HTR-8/SVneo (cell line): ENCODE results near the gene ALDH16A1.
"Not testable (repeated sequence)": the region's sequence is repeated elsewhere in the genome, so short reads cannot be mapped to it uniquely, and the experiment has no call there.

Experiments
- DNase-seq: peaks from one replicate; pipeline ENCODE4 v3.0.0; 2011; ENCODE audit warnings: low spot score, mixed read lengths; ENCODE audit not compliant: insufficient read length
- FAIRE-seq: peaks from 2 replicates; lab custom pipeline; 2011; peaks lifted over from hg19 to GRCh38; lab: Jason Lieb, UNC

The ALDH16A1 gene

DNA sequence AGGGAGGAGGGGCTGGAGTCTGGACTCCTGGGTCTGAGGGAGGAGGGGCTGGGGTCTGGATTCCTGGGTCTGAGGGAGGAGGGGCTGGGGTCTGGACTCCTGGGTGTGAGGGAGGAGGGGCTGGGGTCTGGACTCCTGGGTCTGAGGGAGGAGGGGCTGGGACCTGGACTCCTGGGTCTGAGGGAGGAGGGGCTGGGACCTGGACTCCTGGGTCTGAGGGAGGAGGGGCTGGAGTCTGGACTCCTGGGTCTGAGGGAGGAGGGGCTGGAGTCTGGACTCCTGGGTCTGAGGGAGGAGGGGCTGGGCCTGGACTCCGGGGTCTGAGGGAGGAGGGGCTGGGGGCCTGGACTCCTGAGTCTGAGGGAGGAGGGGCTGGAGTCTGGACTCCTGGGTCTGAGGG lies 8.1 kb downstream of the ALDH16A1 start:
- not testable (repeated sequence) for FAIRE-seq, DNase-seq

DNA sequence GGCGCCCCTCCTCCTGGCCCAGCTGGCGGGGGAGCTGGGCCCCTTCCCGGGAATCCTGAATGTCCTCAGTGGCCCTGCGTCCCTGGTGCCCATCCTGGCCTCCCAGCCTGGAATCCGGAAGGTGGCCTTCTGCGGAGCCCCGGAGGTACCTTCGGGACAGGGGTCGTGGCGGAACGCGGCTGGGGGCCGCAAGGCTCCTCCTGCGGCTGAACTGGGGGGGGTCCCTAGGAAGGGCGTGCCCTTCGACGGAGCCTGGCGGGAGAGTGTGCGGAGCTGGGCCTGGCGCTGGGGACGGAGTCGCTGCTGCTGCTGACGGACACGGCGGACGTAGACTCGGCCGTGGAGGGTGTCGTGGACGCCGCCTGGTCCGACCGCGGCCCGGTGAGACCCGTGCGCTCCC lies 8.6 kb downstream of the ALDH16A1 start:
- no peak for DNase-seq
- no peak for FAIRE-seq

DNA sequence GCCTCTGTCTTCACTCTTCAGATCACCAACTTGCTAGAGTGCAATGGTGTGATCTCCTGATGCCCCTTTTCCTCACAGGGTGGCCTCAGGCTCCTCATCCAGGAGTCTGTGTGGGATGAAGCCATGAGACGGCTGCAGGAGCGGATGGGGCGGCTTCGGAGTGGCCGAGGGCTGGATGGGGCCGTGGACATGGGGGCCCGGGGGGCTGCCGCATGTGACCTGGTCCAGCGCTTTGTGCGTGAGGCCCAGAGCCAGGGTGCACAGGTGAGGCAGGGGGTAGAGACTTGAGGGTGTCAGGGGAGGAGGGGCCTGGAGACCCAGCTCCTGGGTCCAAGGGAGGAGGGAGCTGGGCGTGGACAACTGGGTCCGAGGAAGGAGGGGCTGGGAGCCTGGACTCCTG lies 9.5 kb downstream of the ALDH16A1 start:
- FAIRE-seq (no peak), DNase-seq (no peak)

DNA sequence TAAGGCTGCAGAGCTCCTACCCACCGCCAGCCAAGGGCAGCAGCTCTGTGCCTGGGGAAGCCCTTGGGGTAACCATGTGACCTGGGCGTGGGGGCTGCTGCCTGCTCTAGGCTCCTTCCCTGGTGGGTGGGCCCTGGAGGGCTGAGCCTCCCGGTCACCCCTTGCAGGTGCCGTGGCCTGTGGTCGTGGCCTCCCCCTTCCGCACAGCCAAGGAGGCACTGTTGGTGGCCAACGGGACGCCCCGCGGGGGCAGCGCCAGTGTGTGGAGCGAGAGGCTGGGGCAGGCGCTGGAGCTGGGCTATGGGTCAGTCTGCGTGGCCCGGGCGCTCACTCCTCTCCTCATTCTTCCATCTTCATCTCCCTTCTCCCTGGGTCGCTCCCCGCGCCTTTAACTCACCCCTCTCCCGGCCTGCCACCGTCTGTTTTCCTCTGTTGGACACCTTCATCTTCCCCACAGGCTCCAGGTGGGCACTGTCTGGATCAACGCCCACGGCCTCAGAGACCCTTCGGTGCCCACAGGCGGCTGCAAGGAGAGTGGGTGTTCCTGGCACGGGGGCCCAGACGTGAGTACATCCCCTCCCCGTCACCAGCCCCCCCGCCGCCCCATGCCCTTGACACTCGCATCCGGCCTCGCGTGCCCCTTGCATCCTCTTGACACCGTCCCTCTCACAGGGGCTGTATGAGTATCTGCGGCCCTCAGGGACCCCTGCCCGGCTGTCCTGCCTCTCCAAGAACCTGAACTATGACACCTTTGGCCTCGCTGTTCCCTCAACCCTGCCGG lies 11.1 kb downstream of the ALDH16A1 start:
- no peak for FAIRE-seq
- no peak for DNase-seq

DNA sequence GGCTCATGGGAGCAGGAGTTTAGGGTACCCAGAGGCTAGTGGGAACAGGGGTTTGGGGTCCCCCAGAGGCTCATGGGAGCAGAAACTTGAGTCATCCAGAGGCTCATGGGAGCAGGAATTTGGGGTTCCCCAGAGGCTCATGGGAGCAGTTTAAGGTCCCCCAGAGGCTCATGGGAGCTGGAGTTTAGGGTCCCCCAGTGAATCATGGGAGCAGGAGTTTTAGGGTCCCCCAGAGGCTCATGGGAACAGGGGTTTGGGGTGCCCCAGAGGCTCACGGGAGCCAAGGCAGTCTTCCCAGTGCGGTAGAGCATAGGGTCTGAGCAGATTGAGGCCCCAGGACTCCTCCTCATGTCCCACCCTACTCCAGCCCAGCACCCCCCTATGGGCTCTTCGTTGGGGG lies 12.3 kb downstream of the ALDH16A1 start:
- no peak for FAIRE-seq
- no peak for DNase-seq

DNA sequence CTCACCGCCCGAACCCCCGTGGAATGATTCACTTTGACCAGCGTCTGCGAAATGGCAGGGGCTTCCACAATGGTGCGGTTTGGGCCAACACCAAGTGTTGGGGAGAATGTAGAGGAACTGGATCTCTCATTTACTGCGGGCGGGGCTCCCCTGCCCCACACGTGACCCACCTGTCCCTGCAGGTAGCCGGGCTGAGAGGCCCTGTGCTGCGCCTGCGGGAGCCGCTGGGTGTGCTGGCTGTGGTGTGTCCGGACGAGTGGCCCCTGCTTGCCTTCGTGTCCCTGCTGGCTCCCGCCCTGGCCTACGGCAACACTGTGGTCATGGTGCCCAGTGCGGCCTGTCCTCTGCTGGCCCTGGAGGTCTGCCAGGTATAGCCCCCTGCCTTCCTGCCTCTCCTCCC lies 15.2 kb downstream of the ALDH16A1 start:
- DNase-seq (no peak), FAIRE-seq (no peak)

DNA sequence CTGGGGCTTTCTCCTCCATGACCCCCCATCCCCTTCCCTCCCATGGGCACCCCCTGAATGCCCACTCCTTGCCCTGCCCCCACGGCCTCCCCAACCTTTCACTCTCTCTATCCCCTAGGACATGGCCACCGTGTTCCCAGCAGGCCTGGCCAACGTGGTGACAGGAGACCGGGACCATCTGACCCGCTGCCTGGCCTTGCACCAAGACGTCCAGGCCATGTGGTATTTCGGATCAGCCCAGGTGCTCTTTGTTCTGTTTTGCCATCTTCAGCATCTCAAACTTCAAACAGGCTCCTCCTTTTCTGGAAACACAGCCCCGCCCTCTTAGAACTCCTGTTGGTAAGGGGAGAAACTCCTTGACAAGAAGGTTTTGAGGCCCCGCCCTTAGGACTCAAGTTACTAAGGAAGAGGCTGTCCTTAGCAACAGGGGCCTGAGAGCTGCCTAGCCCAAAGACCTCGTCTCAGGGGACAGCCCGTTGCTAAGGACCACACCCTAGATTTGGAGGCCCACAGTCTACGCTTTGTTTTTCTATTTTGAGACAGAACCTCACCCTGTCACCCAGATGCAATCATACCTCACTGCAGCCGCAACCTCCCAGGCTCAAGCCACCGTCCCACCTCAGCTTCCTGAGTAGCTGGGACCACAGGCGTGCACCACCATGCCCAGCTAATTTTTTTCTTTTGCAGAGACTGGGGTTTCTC lies 15.9 kb downstream of the ALDH16A1 start:
- no peak for FAIRE-seq
- DNase-seq: no peak

DNA sequence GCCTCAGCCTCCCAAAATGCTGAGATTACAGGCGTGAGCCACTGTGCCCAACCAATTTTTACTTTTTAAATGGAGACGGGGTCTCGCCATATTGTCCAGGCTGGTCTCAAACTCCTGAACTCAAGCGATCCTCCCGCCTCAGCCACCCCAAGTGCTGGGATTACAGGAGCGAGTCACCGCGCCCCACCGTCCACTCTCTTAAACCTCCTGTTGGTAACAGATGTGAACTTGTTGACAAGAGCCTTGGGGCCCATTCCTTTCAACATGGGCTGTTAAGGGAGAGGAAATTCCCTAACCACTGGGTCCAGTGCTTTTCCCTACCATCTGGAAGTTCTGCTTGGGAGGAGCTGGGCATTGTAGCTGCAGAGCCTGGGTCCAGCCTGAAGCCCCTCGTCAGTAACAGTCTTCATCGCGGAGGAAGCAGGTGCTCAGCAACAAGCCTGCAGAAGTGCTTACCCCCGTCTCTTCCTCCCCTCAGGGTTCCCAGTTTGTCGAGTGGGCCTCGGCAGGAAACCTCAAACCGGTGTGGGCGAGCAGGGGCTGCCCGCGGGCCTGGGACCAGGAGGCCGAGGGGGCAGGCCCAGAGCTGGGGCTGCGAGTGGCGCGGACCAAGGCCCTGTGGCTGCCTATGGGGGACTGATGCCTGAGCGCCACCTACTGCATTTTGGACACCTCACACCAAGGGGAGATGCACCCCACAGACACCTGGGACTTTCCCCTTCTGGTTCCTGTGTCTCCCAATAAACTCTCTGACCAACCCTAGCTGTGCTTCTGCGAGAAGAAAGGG lies 17.0 kb downstream of the ALDH16A1 start:
- no peak for DNase-seq
- FAIRE-seq: no peak

DNA sequence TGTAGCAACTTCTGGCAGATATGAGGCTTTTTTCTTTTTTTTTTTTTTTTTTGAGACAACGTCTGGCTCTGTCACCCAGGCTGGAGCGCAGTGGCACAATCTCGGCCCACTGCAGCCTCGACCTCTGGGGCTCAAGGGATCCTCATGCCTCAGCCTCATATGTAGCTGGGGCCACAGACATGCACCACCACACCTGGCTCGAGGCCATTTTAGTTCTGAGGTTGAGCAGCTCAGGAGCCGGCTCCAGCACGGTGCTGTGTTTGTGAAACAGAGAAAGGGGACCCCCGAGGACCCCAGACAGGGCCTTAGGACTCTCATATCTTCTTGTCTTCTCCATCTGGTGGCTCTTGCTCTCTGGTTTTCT lies 17.6 kb downstream of the ALDH16A1 start:
- DNase-seq (no peak), FAIRE-seq (no peak)

DNA sequence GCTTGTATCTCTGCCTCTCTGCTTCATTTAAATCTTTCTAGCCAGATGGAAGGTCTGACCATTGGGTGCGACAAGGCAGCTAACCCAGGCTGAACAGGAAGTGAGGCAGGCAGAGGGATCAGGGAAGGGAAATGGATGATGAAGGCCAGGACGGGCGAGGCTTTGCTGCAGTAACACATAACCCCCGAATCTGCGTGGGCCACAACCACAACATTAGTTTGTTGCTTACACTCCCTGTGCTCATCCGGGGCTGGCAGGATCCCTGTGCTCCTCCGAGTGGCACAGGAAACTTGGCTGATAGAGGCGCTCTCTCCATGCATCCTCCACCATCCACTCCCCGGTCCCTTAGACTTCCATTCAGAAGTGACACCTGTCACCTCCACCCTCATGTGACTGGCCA lies 19.9 kb downstream of the ALDH16A1 start:
- FAIRE-seq: no peak
- no peak for DNase-seq

DNA sequence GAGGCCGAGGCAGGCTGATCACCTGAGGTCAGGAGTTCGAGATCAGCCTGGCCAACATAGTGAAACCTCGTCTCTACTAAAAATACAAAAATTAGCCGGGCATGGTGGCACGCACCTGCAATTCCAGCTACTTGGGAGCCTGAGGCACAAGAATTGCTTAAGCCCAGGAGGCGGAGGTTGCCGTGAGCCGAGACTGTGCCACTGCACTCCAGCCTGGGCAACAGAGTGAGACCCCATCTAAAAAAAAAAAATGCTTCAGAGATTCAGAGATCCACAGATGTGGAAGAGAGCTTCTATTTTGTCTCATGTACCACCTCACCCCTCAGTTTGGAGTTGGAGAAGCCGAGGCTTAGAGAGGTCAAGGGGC lies 20.5 kb downstream of the ALDH16A1 start:
- DNase-seq, FAIRE-seq: not testable (repeated sequence)

DNA sequence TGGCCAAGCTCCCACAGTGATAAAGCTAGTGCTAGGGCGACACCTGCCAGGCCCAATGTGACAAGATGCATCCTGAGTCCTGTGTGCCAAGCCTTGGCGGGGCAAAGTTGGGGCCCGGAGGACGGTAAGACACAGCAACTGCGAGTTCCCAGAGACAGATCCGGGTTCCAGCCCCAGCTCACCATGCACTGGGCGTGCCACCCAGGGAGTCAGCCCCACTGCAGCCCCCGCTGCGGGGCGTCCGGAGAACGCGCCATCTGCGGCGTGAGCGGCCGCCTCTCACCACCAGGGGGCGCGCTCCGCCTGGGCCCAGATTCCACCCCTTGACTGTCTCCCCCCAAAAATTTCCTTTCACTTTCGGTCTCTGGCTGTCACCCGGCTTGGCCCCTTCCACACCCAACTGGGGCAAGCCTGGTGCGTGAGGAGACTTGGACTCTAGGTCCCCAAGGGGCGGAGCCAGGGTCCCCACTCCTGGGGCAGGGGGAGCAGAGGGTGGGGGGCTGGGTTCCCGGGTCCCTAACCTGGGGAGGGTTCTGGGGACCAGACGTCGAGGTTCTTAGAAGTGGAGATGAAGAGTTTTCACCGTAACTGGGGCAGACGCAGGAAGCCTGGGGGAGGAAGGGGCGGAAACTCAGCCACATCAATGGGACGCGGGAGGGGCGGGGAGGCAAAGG lies 21.0 kb downstream of the ALDH16A1 start, which contains the start of gene FLT3LG:
Gene FLT3LG, plus strand, starts transcription at position 348 of the 674 bp plus-strand sequence. CDS start 425 bp downstream, outside the sequence.
- no peak for FAIRE-seq
- DNase-seq: peak; percentile 92

DNA sequence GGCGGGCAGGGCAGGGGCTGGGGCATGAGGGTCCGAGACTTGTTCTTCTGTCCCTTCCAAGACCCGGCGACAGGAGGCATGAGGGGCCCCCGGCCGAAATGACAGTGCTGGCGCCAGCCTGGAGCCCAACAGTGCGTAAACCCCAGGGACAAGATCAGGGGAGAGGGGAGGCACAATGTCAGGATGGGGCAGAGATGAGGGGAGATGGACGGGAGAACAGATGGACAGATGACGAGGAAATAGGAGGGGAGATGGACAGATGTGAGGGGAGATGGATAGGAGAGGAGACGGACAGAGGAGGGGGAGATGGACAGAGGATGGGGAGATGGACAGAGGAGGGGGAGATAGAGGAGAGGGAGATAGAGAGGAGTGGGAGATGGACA lies 21.5 kb downstream of the ALDH16A1 start:
- DNase-seq (no peak), FAIRE-seq (no peak)

DNA sequence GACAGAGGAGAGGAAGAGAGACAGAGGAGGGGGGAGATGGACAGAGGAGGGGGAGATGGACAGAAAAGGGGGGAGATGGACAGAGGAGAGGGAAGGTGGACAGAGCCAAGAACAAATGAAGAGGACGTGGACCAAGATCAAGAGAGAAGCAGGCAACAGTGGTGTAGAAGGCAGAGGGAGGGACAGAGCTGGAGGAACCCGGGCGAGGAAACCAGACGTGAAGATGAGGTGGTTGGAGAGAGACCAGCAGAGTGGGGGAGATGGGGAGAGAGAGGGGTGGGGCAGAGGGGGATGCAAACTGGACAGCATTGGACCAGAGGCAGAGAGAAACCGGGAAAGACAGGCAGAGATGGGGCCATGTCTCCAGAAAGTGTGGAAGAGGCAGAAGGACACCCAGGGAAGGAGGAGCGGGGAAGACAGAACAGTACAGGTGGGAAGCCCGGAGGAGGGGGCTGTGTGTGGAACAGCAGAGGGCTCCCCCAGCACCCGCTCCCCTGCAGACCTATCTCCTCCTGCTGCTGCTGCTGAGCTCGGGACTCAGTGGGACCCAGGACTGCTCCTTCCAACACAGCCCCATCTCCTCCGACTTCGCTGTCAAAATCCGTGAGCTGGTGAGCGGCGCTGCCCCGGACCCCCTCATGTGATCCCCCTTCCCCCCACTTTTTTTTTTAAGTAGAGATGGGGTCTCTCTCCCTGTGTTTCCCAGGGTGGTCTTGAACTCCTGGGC lies 22.3 kb downstream of the ALDH16A1 start:
- DNase-seq (no peak), FAIRE-seq (no peak)

DNA sequence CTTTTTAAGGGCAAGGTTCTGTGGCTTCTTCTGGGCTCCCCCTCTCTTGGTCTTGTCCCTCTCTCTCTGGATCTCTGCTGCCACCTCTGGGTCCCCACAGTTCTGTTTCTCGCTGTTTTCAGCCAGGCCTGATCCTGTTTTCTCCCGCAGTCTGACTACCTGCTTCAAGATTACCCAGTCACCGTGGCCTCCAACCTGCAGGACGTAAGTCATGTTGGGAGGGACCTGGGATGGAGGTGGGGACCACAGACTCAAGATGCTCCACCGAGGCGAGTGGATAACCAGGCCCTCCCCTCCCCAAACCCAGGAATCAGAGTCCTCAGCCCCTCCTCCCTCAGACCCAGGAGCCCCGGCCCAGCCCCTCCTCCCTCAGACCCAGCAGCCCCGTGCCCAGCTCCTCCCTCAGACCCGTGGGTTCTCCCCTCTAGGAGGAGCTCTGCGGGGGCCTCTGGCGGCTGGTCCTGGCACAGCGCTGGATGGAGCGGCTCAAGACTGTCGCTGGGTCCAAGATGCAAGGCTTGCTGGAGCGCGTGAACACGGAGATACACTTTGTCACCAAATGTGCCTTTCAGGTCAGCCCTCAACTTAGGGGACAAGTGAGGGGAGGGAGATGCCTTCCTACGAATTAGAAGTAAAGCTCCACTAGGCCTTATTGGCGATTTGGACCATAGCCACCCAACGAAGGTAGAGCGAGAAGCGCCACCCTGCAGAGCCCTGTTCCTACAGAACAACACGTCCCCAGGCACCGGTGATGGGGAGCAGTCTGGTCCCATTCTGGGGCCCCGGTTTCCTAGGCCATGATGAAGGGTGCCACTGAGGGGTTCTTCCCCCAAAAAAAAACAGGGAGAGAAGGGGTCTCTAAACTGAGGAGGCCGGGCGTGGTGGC lies 23.2 kb downstream of the ALDH16A1 start:
- FAIRE-seq (no peak), DNase-seq (no peak)

DNA sequence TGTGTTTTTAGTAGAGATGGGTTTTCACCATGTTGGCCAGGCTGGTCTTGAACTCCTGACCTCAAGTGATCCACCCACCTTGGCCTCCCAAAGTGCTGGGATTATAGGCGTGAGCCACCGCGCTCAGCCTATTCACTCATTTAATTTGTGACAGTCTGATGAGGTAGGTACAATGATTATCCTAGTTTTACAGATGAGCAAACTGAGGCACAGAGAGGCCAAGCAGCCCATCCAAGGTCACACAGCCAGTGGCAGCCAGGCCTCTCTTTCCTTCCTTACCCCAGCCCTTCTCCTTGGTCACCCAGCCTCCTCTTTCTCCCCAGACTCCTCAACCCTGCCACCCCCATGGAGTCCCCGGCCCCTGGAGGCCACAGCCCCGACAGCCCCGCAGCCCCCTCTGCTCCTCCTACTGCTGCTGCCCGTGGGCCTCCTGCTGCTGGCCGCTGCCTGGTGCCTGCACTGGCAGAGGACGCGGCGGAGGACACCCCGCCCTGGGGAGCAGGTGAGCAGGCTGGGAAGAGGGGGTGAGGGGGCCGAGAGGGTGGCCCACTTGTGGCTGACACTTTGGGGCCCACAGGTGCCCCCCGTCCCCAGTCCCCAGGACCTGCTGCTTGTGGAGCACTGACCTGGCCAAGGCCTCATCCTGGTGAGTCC lies 27.1 kb downstream of the ALDH16A1 start:
- DNase-seq (no peak), FAIRE-seq (no peak)

DNA sequence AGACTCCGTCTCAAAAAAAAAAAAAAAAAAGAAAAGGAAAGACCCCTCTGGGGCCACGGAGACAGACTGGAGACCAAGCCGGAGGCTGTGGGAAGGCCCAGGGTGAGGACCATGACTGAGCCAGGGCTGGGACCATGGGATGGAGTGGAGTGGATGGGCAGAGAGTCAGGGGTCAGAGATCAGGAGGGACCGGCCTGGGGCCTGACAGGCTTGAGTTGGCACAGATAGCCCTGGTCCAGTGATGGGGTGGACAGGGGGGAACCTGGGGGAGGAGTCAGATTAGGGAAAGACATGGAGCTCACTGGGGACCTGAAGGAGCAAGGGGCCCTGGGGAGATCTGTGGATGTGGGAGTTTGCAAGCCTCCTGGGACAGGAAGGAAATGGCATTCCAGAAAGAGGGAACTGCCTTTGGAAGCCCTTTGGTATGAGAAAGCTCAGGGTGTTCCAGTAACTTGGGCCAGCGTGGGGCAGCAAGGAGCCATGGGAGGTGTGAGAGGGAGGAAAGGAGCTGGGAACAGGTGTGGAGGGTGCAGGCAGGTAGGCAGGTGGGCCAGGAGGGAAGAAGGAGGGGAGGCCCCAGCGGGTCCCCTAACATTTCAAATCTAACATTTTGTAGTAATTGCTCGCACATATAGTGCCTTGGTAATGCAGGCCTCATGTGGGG lies 28.1 kb downstream of the ALDH16A1 start:
- DNase-seq (no peak), FAIRE-seq (no peak)

DNA sequence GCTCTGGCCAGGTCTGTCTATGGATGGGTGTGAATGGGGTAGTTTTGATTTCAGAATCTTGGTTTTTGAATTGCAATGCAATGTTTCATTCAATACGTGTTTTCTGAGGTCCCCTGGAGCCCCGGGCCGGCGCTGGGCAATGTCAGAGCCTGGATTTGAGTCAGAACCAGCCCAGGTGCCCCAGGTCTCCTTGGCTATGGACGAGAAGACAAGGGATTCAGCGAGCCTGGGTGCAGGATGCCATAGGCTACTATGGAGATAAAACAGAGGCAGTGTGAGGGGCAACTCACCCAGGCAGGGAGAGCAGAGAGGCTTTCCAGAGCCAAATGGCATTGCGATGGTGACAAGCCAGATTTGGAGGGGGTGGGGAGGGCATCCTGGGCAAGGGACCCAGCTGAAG lies 33.2 kb downstream of the ALDH16A1 start:
- DNase-seq (no peak), FAIRE-seq (no peak)
